HFFc6 (cell line): ENCODE data around the gene ACOT6. TPM values are rescaled to one million over a fixed set of nuclear protein-coding genes. Genes with fewer than 3 reads are reported as not detected.
"Not testable (repeated sequence)": the region's sequence is repeated elsewhere in the genome, so short reads cannot be mapped to it uniquely, and the experiment has no call there.

ENCODE experiments used
- DNase-seq: peaks from one replicate; pipeline ENCODE4 v3.0.0-alpha.2; 2018
- H3K27ac Mint-ChIP-seq: 2 replicates; pipeline ENCODE4 v1.8.0; 2020; ENCODE audit warnings: mild to moderate bottlenecking, mixed read lengths
- H3K27me3 Mint-ChIP-seq: 2 replicates; pipeline ENCODE4 v1.8.0; 2021; ENCODE audit warnings: mild to moderate bottlenecking, moderate library complexity, mixed read lengths; ENCODE audit not compliant: insufficient read depth
- H3K36me3 Mint-ChIP-seq: 2 replicates; pipeline ENCODE4 v1.8.0; 2021; ENCODE audit warnings: low read depth, mixed read lengths
- H3K4me1 Mint-ChIP-seq: 2 replicates; pipeline ENCODE4 v1.8.0; 2020; ENCODE audit warnings: low read depth, mixed read lengths
- H3K4me3 Mint-ChIP-seq: 2 replicates; pipeline ENCODE4 v1.8.0; 2020; ENCODE audit warnings: mild to moderate bottlenecking, moderate library complexity, mixed read lengths
- H3K9me3 Mint-ChIP-seq: 2 replicates; pipeline ENCODE4 v1.8.0; 2020; ENCODE audit warnings: mild to moderate bottlenecking, mixed read lengths
- total RNA-seq, 6 experiments: library from RNA; stranded (reverse); fragmentation: NEBNext Ultra II Directional; extraction: Animal tissue kit (Norgen Biotek cat#: 25700); gene quantifications; 2 replicates in 1 of 6; 3 replicates in 5 of 6; pipeline ENCODE4 v1.2.3, GENCODE V29; 2021
- TF ChIP-seq, protein P1 (sequence below): fragments of 200-600 bp; sonication (generic); IDR thresholded peaks from 2 replicates; pipeline ENCODE4 v1.5.0; 2021; ENCODE audit warnings: antibody characterized with exemption, mild to moderate bottlenecking

Gene ACOT6
- total RNA-seq, 6 experiments from 2014 or later, result not detected

DNA sequence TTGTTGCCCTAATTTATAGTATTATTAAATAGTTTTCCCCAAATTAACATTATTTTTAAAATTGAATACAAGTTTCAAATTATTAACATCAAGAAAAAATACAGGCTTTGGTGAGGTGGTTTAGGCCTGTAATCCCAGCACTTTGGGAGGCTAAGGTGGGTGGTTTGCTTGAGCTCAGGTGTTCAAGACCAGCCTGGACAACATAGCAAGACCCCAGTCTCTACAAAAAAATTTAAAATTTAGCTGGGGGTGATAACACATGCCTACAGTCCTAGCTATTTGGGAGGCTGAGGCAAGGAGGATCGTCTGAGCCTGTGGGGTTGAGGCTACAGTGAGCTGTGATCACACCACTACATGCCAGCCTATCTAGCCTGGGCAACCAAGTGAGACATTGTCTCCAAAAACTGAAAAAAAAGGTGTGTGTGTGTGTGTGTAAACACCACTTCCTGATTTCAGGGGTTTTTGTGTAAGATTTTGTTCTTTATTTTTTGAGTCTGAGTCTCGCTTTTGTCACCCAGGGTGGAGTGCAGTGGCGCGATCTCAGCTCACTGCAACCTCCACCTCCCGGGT lies 28.6 kb downstream of the ACOT6 start:
- DNase-seq, result no peak
- H3K27ac Mint-ChIP-seq, result no peak overlapping the region
- H3K36me3 Mint-ChIP-seq, result peaks cover 5% of the 10 kb centered on the region
- no peaks in the 10 kb centered on the region; the same call in 1 of the 2 replicates for H3K27me3 Mint-ChIP-seq
- TF ChIP-seq, protein P1, sequence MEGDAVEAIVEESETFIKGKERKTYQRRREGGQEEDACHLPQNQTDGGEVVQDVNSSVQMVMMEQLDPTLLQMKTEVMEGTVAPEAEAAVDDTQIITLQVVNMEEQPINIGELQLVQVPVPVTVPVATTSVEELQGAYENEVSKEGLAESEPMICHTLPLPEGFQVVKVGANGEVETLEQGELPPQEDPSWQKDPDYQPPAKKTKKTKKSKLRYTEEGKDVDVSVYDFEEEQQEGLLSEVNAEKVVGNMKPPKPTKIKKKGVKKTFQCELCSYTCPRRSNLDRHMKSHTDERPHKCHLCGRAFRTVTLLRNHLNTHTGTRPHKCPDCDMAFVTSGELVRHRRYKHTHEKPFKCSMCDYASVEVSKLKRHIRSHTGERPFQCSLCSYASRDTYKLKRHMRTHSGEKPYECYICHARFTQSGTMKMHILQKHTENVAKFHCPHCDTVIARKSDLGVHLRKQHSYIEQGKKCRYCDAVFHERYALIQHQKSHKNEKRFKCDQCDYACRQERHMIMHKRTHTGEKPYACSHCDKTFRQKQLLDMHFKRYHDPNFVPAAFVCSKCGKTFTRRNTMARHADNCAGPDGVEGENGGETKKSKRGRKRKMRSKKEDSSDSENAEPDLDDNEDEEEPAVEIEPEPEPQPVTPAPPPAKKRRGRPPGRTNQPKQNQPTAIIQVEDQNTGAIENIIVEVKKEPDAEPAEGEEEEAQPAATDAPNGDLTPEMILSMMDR, result no peak
- no peaks in the 10 kb centered on the region for H3K9me3 Mint-ChIP-seq
- H3K4me3 Mint-ChIP-seq, result no peak overlapping the region
- H3K4me1 Mint-ChIP-seq, result peaks cover 44% of the 10 kb centered on the region

DNA sequence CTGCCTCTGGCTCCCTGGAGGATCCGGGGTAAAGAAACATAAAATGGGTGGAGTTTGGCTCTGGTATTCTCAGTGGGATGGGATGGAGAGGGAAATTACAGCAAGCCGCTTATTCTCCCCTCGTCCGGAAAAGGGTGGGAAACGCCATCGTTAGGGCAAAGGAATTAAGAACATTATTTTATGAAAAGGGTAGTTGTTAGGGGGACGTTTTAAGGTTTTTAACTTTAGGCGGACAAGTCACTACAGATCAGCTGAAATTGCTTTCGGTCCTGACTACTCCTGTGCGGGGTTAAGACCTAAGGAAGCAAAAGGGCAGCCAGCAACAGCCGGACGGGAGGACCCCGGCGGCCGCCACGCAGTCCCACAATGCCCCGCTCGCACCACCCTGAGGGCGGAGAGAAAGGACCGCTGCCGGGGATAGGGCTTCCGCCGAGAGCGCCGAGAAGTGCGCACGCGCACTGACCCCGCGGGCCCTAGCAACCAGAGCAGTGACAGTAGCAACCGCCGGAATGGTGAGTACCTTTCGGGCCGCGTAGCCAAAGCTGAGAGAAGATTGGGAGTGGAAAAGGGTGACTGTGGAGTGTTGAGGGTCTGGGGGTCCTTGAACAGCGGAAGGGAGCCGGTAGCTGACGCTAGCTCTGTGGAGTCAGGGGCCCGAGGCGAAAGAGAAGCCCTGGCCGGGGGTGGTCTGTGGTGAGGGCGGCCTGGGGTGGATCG lies 32.4 kb downstream of the ACOT6 start, which contains the start of gene DNAL1:
DNAL1 (plus strand) TSS at position 456 of the 717 bp plus-strand sequence; CDS start at position 510, 54 bp downstream.
- H3K4me1 Mint-ChIP-seq, result peaks cover 33% of the 10 kb centered on the region
- peak within 1 kb of the TSS; percentile 97 for H3K27ac Mint-ChIP-seq
- H3K9me3 Mint-ChIP-seq, result no peaks in the 10 kb centered on the region
- DNase-seq, result peak; percentile 88
- H3K36me3 Mint-ChIP-seq, result peaks cover 5% of the 10 kb centered on the region
- H3K27me3 Mint-ChIP-seq, result no peaks in the 10 kb centered on the region; the same call in 1 of the 2 replicates
- TF ChIP-seq, protein P1, result peak; percentile 11; the same call in 1 of the 2 replicates
- H3K4me3 Mint-ChIP-seq, result peak within 1 kb of the TSS; percentile 100

DNA sequence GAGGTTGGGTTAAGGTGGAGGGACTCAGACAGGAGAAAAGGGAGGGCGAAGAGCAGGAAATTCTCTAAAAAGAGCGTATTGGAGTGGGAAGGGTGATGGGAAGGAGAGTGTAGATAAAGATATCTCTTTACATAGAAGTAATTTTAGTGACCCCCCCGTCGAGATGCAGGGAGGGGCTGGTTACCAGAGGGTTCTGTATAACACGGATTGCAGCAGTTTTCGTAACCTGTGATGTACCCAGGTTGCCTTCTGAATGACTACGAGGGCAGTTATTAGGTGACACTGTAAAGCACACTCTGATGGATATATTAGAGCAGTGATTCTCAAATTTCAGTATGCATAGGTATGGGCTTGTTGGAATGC lies 32.9 kb downstream of the ACOT6 start:
- peaks cover 28% of the 10 kb centered on the region for H3K4me1 Mint-ChIP-seq
- no peak for DNase-seq
- H3K27me3 Mint-ChIP-seq, result no peaks in the 10 kb centered on the region; the same call in 1 of the 2 replicates
- peak overlapping the region; percentile 97 for H3K27ac Mint-ChIP-seq
- peaks cover 5% of the 10 kb centered on the region for H3K36me3 Mint-ChIP-seq
- TF ChIP-seq, protein P1, result no peak
- H3K4me3 Mint-ChIP-seq, result peak overlapping the region; percentile 100
- no peaks in the 10 kb centered on the region for H3K9me3 Mint-ChIP-seq

DNA sequence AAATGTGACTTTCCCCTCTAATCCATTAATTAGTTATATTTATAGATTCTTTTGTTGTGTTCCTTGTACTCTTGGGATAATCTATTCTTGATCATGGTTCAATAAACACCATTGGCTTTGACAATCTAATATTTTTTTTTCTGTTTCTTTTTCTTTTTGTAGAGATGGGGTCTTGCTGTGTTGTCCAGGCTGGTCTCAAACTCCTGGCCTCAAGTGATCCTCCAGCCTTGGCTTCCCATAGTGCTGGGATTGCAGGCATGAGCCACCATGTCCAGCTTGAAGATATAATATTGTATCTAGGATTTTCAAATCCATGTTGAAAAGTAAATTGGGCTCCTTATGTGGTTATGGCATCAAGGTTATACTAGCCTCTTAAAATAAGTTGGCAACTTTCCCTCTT lies 38.7 kb downstream of the ACOT6 start:
- peaks cover under 1% of the 10 kb centered on the region for H3K4me1 Mint-ChIP-seq
- TF ChIP-seq, protein P1, result no peak
- no peaks in the 10 kb centered on the region for H3K27me3 Mint-ChIP-seq
- peaks cover 15% of the 10 kb centered on the region for H3K36me3 Mint-ChIP-seq
- no peak overlapping the region for H3K27ac Mint-ChIP-seq
- H3K9me3 Mint-ChIP-seq, result no peaks in the 10 kb centered on the region
- no peak overlapping the region for H3K4me3 Mint-ChIP-seq
- DNase-seq, result no peak

DNA sequence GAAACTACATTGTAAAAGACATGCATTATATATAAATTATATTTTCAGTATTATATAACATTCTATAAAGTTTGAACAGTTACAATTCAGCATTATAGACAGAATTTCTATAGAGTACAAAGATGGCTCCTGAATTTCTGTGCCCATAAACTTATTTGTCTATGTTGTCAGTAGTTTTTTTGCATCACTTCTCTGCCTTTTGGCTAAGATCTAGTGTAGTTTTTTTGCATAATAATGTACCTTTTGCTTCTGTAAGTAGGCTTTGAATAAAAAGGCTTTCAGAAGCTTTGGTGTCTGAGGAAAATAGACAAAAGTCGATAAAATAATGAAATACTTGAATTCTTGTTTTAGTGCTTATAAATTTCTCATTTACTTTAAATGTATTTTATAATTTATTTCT lies 43.5 kb downstream of the ACOT6 start:
- DNase-seq, result no peak
- Mint-ChIP-seq H3K4me1 (no peaks in the 10 kb centered on the region), H3K27me3 (no peaks in the 10 kb centered on the region), H3K4me3 (no peak overlapping the region), H3K27ac (no peak overlapping the region), H3K36me3 (peaks cover 15% of the 10 kb centered on the region), H3K9me3 (no peaks in the 10 kb centered on the region)
- TF ChIP-seq, protein P1, result no peak

DNA sequence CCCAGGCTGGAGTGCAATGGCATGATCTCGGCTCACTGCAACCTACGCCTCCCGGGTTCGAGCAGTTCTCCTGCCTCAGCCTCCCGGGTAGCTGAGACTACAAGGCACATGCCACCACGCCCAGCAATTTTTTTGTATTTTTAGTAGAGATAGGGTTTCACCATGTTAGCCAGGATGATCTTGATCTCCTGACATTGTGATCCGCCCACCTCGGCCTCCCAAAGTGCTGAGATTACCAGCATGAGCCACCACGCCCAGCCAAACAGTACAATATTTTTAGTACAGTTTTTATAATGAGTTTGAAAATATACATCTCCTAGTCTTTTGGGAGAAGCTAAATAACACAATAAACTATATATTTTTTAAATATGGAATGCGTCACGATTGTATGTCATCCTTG lies 46.9 kb downstream of the ACOT6 start:
- not testable (repeated sequence) for H3K36me3 Mint-ChIP-seq, H3K4me3 Mint-ChIP-seq, DNase-seq, H3K27me3 Mint-ChIP-seq, H3K27ac Mint-ChIP-seq, H3K9me3 Mint-ChIP-seq
- peaks cover 26% of the 10 kb centered on the region for H3K4me1 Mint-ChIP-seq
